Activated T-cell treated with anti-CD3 and anti-CD28 coated beads for 1 hour (primary cell): Measurements from ENCODE around the gene PSD2.

Source experiments
- DNase-seq: peaks from one replicate; pipeline ENCODE4 v3.0.0-alpha.2; 2020; ENCODE audit warnings: low read depth

Gene PSD2

GRCh38 chr5:139837711-139838380, 42.2 kb downstream of the PSD2 start:
- no peak for DNase-seq

GRCh38 chr5:139838381-139839197, 43.0 kb downstream of the PSD2 start:
- no peak for DNase-seq

- no peak for DNase-seq
Observed at GRCh38 chr5:139839232-139839815, 43.7 kb downstream of the PSD2 start.

- no peak for DNase-seq
Observed at GRCh38 chr5:139839918-139840317, 44.3 kb downstream of the PSD2 start.

DNA sequence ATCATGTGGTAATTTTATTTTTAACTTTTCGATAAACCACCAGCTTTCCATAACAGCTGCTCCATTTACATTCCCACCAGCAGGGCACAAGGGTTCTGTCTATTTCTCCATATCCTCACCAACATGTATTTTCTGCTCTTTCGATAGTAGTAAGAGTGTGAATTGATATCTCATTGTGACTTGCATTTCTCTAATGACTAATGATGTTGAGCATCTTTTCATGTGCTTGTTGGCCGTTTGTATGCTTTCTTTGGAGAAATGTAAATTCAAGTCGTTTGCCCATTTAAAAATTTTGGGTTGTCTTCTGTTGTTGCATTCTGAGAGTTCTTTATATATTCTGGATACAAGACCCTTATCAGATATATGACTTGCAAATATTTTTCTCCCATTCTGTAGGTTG, 45.9 kb downstream of the PSD2 start:
- DNase-seq: no peak

GRCh38 chr5:139842321-139842720, 46.7 kb downstream of the PSD2 start:
- DNase-seq: no peak

GRCh38 chr5:139843991-139844390, 48.4 kb downstream of the PSD2 start:
- no peak for DNase-seq

DNA sequence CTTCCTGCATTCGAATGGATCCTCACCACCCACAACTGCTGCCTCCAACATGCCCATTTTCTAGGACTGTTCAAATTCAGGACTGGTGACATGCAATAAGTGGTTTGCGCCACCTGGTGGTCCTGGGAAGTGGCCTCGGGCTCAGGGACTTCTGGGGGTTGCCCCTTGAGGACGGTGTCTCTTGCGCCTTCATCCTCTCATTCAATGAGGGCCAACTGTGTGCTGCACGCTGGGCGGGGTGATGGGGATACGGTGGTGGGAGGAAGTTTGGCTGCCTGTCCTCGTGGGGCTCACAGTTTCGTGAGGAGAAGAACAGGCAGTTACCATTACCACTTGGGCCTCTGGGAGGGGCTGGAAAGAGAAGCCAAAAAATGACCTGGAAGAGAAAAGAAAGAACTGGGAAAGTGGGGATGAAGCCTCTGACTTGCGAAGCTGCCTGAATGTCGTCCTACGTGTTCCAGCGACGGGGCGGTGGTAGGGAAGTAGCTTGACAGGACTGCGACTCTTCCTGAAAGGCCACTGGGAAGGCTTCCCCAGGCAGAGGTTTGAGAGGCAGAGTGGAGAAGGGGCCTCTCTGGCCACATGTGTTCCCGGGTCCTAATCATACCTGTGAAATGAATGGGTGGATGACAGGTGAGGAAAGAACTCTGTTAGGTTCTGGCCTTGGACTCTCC, 49.0 kb downstream of the PSD2 start:
- peak; percentile 73 for DNase-seq

DNA sequence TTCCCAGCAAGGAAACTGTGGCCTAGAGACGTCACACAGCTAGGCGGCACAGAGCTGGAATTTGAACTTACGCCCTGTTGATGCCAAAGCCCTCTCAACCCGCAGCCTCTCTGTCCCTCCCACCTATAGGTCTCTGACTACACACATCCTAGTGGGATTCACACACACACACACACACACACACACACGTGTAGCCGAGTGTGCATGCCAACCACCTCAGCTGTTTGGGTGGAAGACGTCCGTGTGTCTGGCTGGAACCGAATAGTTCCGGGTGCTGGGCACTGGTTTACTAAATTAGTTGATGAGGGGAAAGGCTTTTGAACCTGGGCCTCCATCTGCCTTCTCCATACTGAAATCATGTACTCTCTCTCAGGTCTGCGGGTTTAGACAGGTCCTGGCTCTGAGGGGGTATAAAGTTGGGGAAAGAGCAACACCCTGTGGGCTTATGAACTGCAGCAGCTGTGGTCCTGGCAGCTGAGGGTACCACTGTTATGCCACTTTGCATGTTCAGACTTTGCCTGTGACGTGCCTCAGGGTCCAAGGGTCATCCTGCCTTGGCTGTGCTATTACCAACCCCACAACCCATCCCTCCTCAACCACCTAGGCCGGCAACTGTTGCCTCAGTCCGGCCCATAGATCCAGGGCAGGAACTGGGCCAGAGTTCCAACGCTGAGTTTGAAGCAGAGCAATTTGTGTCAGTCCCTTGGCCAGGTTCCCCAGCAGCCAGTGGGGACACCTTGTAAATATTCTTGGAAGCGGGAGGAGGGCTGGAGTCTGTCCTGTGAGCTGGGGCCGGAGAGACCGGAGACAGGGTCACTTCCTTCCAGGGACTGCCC, 50.5 kb downstream of the PSD2 start:
- no peak for DNase-seq

GRCh38 chr5:139847091-139847490, 51.5 kb downstream of the PSD2 start:
- DNase-seq: no peak

DNA sequence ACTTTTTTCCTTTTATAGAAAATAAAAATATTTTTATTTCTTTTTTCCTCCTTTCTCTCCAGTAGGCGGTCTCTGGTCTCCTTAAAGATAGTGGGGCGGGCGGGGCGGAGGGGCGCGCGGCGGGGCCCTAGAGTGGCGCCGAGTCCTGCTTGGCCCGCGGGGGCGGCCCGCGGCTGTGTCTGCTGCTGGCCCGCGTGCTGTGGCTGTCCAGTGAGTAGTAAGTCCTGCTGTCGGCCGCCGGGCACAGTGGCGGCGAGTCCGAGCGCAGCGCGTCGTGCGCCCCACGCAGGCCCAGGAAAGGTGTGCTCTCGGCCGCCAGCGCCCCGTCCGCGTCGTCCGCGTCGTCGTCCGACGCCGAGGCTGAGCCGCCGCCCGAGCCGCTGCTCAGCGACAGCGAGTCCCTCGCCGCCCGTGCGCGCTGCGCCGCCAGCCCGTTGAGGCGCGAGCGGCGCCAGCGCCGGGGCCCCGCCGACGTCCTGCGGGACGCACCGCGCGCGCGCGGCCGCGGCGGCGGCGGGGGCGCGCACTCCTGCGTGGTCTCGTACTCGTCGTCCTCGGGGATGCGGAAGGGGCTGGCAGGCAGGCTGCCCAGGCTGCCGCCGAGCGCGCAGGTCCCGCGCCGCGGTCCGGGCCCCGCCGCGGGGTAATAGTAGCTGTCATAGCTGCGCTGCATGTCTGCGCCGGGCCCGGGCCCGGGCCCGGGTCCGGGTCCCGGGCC, 52.3 kb downstream of the PSD2 start:
- peak; percentile 66 for DNase-seq

DNA sequence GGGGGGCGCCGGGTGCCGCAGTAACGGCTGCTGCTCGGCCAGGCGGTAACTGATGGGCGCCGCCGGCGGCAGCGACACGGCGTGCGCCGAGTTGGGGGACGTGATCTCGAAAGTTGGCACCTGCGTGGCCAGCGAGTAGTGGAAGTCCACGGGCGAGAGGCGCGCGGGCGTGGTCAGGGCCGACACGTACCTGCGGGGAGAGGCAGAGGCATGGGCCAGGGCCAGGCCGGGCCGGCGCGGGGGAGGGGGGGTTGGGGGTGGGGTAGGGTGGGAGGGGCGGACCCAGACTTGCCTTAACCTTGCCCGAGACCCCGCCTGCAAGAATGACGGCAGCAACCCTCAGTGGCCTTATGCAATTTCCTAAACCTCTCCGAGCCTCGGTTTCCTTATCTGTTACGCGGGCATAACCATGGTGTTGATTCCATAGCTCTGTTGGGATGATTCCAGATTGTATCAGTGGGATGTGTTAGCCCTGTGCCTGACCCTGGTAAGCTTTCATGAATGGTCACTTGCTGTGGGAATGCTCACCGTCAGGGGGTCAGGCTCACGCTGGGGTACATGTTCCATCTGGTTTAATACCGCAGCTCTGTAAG, 53.0 kb downstream of the PSD2 start:
- peak; percentile 20 for DNase-seq

GRCh38 chr5:139849501-139849900, 53.9 kb downstream of the PSD2 start:
- DNase-seq: no peak

DNA sequence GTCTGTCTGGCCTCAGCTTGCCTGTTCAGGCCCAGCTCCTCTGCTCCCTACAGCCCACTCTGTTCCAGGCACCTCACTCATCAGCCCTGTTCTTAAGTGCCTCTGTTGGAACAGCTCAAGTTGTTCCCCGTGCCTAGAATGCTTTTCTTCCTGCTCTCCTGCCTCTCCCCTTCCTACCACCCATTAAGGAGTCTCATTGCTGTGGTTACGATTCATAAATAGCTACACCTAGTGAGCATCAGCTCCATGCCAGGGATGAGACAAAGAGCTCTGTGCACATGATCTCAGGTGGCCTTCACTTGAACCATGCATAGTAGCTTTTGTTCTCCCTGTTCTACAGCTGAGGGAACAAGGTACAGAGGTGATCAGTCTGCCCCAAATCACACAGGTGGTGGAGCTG, 54.3 kb downstream of the PSD2 start:
- no peak for DNase-seq

- no peak for DNase-seq
Observed at GRCh38 chr5:139850423-139851016, 54.9 kb downstream of the PSD2 start.

DNA sequence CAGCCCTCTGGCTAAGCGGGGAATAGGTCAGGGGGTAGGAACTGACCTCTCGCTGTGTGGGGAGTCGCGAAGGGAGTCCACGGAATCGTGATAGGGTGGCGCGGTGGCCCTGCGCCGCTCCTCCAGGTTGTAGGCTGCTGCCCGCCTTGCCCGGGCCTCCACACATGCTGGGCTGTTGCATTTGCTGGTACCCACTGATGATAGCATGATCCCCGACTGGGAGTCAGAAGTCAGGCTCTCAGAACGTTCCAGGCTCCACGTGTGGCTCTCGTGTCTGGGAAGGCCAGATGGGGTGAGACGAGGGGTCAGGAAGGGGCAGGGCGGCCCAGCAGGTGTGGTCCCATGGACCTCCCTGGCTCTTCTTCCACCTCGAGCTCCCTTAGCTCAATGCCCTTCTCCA, 56.0 kb downstream of the PSD2 start:
- DNase-seq: no peak

- no peak for DNase-seq
Observed at GRCh38 chr5:139852696-139853095, 57.1 kb downstream of the PSD2 start.

- DNase-seq: no peak
Observed at GRCh38 chr5:139854029-139854605, 58.5 kb downstream of the PSD2 start.

- DNase-seq: no peak
Observed at GRCh38 chr5:139854953-139855352, 59.3 kb downstream of the PSD2 start.

GRCh38 chr5:139855451-139855850, 59.8 kb downstream of the PSD2 start:
- no peak for DNase-seq
